Calu3 (cell line): ENCODE measurements around the gene KANSL1. TPM values are rescaled to one million over a fixed set of nuclear protein-coding genes. Genes with fewer than 3 reads are reported as not detected.

Experiments used
- BruUV-seq: library from RNA; stranded (reverse); fragments of 400-500 nt; replicated peaks from 2 replicates; lab custom pipeline; 2021; lab: Mats Ljungman, UMichigan
- CTCF ChIA-PET: fragments of 300-600 bp; sonication (Branson Sonifier 250); formaldehyde crosslinking; loops from one replicate; lab custom pipeline; 2022; ENCODE audit warnings: antibody characterized with exemption; lab: Charles Lee
- DNase-seq: peaks from one replicate; pipeline ENCODE4 v3.0.0; 2022
- H3K27ac Mint-ChIP-seq: one replicate; pipeline ENCODE4 v1.8.0; 2022; ENCODE audit warnings: mixed read lengths; ENCODE audit not compliant: unreplicated experiment
- H3K27me3 Mint-ChIP-seq: one replicate; pipeline ENCODE4 v1.8.0; 2022; ENCODE audit warnings: mixed read lengths; ENCODE audit not compliant: unreplicated experiment
- H3K36me3 Mint-ChIP-seq: one replicate; pipeline ENCODE4 v1.8.0; 2022; ENCODE audit warnings: mild to moderate bottlenecking, moderate library complexity, mixed read lengths; ENCODE audit not compliant: insufficient read depth, unreplicated experiment
- H3K4me1 Mint-ChIP-seq: one replicate; pipeline ENCODE4 v1.8.0; 2022; ENCODE audit warnings: mild to moderate bottlenecking, low read depth, mixed read lengths; ENCODE audit not compliant: unreplicated experiment
- H3K4me3 Mint-ChIP-seq: one replicate; pipeline ENCODE4 v1.8.0; 2022; ENCODE audit warnings: mild to moderate bottlenecking, low read depth, moderate library complexity, mixed read lengths; ENCODE audit not compliant: unreplicated experiment
- H3K9me3 Mint-ChIP-seq: one replicate; pipeline ENCODE4 v1.8.0; 2022; ENCODE audit warnings: low read depth, mixed read lengths; ENCODE audit not compliant: unreplicated experiment
- intact Hi-C: fragments of 100-400 bp; cut with micrococcal nuclease; formaldehyde crosslinking; loops from one replicate; pipeline ENCODE4 v1.10.0; 2022; ENCODE audit not compliant: unreplicated experiment
- total RNA-seq: library from RNA; stranded (reverse); gene quantifications from 2 replicates; pipeline ENCODE4 v1.2.3, GENCODE V29; 2022
- TF ChIP-seq, protein P1 (sequence below): fragments of 200-600 bp; IDR thresholded peaks from one replicate; pipeline ENCODE4 v1.8.0; 2022; ENCODE audit warnings: antibody characterized with exemption; ENCODE audit not compliant: unreplicated experiment

KANSL1 gene
- total RNA-seq, 1 experiment from 2014 or later: 190 TPM

DNA sequence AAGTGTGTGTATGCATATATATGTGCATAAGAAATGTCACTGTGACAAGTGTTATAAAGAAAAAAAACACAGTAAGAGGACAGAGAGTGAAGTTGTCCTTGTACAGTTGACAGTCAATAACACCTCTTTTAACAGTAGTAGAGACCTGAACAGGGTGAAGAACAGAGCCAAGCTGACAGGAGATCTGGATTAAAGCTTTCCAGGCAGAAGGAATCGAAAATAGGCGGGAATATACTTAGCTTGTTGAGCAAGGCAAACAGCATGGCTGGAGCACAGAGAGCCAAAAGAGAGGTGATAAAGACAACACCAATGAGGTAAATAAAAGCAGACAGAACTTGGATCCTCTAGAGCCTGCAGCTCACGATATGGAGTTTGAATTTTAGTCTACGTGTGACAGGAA, 64.8 kb downstream of the KANSL1 start:
- TF ChIP-seq, protein P1, sequence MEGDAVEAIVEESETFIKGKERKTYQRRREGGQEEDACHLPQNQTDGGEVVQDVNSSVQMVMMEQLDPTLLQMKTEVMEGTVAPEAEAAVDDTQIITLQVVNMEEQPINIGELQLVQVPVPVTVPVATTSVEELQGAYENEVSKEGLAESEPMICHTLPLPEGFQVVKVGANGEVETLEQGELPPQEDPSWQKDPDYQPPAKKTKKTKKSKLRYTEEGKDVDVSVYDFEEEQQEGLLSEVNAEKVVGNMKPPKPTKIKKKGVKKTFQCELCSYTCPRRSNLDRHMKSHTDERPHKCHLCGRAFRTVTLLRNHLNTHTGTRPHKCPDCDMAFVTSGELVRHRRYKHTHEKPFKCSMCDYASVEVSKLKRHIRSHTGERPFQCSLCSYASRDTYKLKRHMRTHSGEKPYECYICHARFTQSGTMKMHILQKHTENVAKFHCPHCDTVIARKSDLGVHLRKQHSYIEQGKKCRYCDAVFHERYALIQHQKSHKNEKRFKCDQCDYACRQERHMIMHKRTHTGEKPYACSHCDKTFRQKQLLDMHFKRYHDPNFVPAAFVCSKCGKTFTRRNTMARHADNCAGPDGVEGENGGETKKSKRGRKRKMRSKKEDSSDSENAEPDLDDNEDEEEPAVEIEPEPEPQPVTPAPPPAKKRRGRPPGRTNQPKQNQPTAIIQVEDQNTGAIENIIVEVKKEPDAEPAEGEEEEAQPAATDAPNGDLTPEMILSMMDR: no peak
- Mint-ChIP-seq H3K4me1 (peaks cover 35% of the 10 kb centered on the region), H3K9me3 (no peaks in the 10 kb centered on the region), H3K36me3 (peaks cover 13% of the 10 kb centered on the region), H3K27me3 (no peaks in the 10 kb centered on the region), H3K4me3 (no peak overlapping the region), H3K27ac (peak overlapping the region; percentile 3)
- CTCF ChIA-PET: no interaction called here
- DNase-seq: no peak
- intact Hi-C loops: no loop called here
- BruUV-seq: no TSS peak

DNA sequence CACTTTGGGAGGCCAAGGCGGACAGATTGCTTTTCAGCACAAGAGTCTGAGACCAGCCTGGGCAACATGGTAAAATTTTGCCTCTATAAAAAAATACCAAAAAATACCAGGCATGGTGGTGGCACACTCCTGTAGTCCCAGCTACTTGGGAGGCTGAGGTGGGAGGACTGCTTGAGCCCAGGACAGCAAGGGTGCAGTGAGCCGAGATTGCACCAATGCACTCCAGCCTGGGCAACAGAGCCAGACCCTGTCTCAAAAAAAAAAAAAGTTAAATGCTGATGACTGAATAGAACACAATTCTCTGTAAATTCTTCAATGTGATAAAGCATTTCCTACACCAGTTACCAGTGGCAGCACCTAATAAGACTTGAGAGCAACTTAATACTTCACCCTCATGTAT, 65.7 kb downstream of the KANSL1 start:
- CTCF ChIA-PET: interaction anchor here (0.6 kb wide), 1 partner anchor 17 kb away, joined by 6 read pairs; no protein-coding TSS in a partner anchor
- TF ChIP-seq, protein P1: no peak
- peaks cover 33% of the 10 kb centered on the region for H3K4me1 Mint-ChIP-seq
- H3K4me3 Mint-ChIP-seq: no peak overlapping the region
- BruUV-seq: no TSS peak
- no peaks in the 10 kb centered on the region for H3K9me3 Mint-ChIP-seq
- peaks cover 5% of the 10 kb centered on the region for H3K36me3 Mint-ChIP-seq
- intact Hi-C loops: loop anchor here (2.0 kb wide), 1 partner anchor 25 kb away; no protein-coding TSS in a partner anchor
- H3K27me3 Mint-ChIP-seq: no peaks in the 10 kb centered on the region
- H3K27ac Mint-ChIP-seq: no peak overlapping the region
- no peak for DNase-seq

DNA sequence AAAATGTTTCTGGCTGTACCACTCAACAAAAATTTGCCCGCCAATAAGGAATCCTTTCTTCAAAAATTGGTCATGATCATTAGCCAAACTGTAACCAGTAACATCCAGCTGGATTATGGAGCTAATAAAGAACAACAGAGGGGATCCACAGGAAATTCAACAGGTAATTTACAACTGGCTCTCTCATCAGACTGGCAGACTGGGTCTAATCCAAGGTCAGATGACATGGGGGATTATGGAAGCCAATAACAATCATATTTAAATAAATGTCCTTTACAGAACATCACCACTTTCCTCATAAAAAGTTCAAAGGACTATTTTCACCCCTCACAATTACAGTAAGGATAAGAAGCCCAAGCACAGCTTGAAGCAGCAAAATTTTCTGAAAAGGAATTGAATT, 66.4 kb downstream of the KANSL1 start:
- DNase-seq: no peak
- intact Hi-C loops: loop anchor here (2.0 kb wide), 1 partner anchor 26 kb away; no protein-coding TSS in a partner anchor
- Mint-ChIP-seq H3K4me3 (no peak overlapping the region), H3K27ac (no peak overlapping the region), H3K4me1 (peaks cover 33% of the 10 kb centered on the region), H3K36me3 (peaks cover 5% of the 10 kb centered on the region), H3K9me3 (no peaks in the 10 kb centered on the region), H3K27me3 (no peaks in the 10 kb centered on the region)
- TF ChIP-seq, protein P1: no peak
- CTCF ChIA-PET: no interaction called here
- BruUV-seq: no TSS peak

DNA sequence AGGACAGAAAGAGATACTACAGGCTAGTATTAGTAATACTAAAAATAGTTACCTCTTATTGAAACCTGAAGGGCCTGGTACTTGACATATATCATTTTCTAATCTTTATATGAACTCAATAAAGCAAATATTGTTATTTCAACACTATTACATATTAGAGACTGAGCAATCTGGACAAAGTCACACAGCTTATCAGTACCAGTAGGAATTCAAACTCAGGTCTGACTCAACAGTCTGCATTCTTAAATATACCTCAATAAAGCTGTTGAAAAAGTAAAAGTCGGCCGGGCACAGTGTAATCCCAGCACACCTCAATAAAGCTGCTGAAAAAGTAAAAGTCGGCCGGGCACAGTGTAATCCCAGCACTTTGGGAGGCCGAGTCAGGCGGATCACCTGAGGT, 67.4 kb downstream of the KANSL1 start:
- CTCF ChIA-PET: interaction anchor here (0.6 to 1.3 kb wide), 2 partner anchors 26 to 67 kb away, joined by 5 to 9 read pairs; partner anchors contain the start of gene KANSL1
- no peaks in the 10 kb centered on the region for H3K9me3 Mint-ChIP-seq
- TF ChIP-seq, protein P1: no peak
- BruUV-seq: no TSS peak
- H3K27me3 Mint-ChIP-seq: no peaks in the 10 kb centered on the region
- no peak overlapping the region for H3K27ac Mint-ChIP-seq
- H3K36me3 Mint-ChIP-seq: peaks cover 5% of the 10 kb centered on the region
- H3K4me1 Mint-ChIP-seq: peaks cover 39% of the 10 kb centered on the region
- H3K4me3 Mint-ChIP-seq: no peak overlapping the region
- no peak for DNase-seq
- intact Hi-C loops: loop anchor here (2.0 kb wide), 1 partner anchor 27 kb away; no protein-coding TSS in a partner anchor
